Measurements from ENCODE around the gene TIPRL.

DNA sequence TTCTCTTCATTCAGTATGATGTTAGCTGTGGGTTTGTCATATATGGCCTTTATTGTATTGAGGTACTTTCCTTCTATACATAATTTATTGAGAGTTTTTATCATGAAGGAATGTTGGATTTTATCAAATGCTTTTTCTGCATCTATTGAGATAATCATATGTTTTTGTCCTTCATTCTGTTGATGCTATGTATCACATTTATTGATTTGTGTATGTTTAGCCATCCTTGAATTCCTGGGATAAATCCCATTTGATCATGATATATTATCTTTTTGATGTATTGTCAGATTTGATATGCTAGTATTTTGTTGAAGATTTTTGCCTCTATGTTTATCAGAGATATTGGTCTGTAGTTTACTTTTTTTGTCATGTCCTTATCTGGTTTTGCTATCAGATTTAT is 21.1 kb upstream of the TIPRL start:
- no peak for TF ChIP-seq CTCF (conservative IDR thresholded peaks at IDR 0.05; ENCODE audit: low read depth, low read length)
- no peak for TF ChIP-seq EZH2 (IDR thresholded peaks at IDR 0.05; ENCODE audit: borderline replicate concordance, low read depth, low read length, poor library complexity, severe bottlenecking)
